ENCODE results near the gene GBP5. TPM values are rescaled to one million over a fixed set of nuclear protein-coding genes. Genes with fewer than 3 reads are reported as not detected.
"Not testable (repeated sequence)": the region's sequence is repeated elsewhere in the genome, so short reads cannot be mapped to it uniquely, and the experiment has no call there.

Gene GBP5
- total RNA-seq, 1 donor from 2014 or later, result 5.4 TPM

- H3K27ac ChIP-seq, result no peak overlapping the region
- TF ChIP-seq CTCF (IDR thresholded peaks at IDR 0.05), result no peak
- ATAC-seq (peak; percentile 36), DNase-seq (peak; percentile 49)
- intact Hi-C loops (cut with DNase I), result no loop called here
- no peak overlapping the region for H3K4me3 ChIP-seq
- no peaks in the 10 kb centered on the region for H3K9me3 ChIP-seq
- H3K27me3 ChIP-seq, result no peaks in the 10 kb centered on the region
- peaks cover 20% of the 10 kb centered on the region for H3K4me1 ChIP-seq
- H3K36me3 ChIP-seq, result no peaks in the 10 kb centered on the region
These were observed 13.2 kb downstream of the GBP5 start for GRCh38 chr1:89259283-89259971.

GRCh38 chr1:89257041-89257440 is 15.6 kb downstream of the GBP5 start:
- TF ChIP-seq CTCF (IDR thresholded peaks at IDR 0.05), result no peak
- H3K36me3 ChIP-seq, result no peaks in the 10 kb centered on the region
- ATAC-seq (peak; percentile 47), DNase-seq (no peak)
- H3K9me3 ChIP-seq, result no peaks in the 10 kb centered on the region
- no peak overlapping the region for H3K27ac ChIP-seq
- no peaks in the 10 kb centered on the region for H3K27me3 ChIP-seq
- H3K4me1 ChIP-seq, result peaks cover 10% of the 10 kb centered on the region
- H3K4me3 ChIP-seq, result no peak overlapping the region
- intact Hi-C loops (cut with DNase I), result no loop called here

- H3K36me3 ChIP-seq; H3K4me3 ChIP-seq; intact Hi-C loops (cut with DNase I); H3K9me3 ChIP-seq; H3K4me1 ChIP-seq; H3K27ac ChIP-seq; DNase-seq; H3K27me3 ChIP-seq; ATAC-seq: not testable (repeated sequence)
These were observed 17.1 kb downstream of the GBP5 start for GRCh38 chr1:89255581-89255980.

- no peak for TF ChIP-seq CTCF (IDR thresholded peaks at IDR 0.05)
- DNase-seq (no peak), ATAC-seq (no peak)
- intact Hi-C loops (cut with DNase I), result no loop called here
- no peaks in the 10 kb centered on the region for H3K27me3 ChIP-seq
- H3K4me3 ChIP-seq, result no peak overlapping the region
- H3K9me3 ChIP-seq, result no peaks in the 10 kb centered on the region
- no peaks in the 10 kb centered on the region for H3K36me3 ChIP-seq
- no peak overlapping the region for H3K27ac ChIP-seq
- H3K4me1 ChIP-seq, result no peaks in the 10 kb centered on the region
These were observed 17.9 kb downstream of the GBP5 start for GRCh38 chr1:89254658-89255287.

GRCh38 chr1:89243046-89243445 is 29.6 kb downstream of the GBP5 start:
- Histone ChIP-seq H3K9me3 (no peaks in the 10 kb centered on the region), H3K4me3 (no peak overlapping the region), H3K4me1 (no peaks in the 10 kb centered on the region), H3K27me3 (no peaks in the 10 kb centered on the region), H3K36me3 (no peaks in the 10 kb centered on the region), H3K27ac (no peak overlapping the region)
- intact Hi-C loops (cut with DNase I), result no loop called here
- DNase-seq (no peak), ATAC-seq (no peak)
- TF ChIP-seq CTCF (IDR thresholded peaks at IDR 0.05), result no peak

Other genes with a start within 250 kb of the GBP5 start
- gene GBP3, start 250.0 kb downstream of the GBP5 start, total RNA-seq, result 46.6 TPM
- 42.2 TPM for gene GBP1, start 207.7 kb downstream of the GBP5 start, total RNA-seq
- 40.8 TPM for gene GBP2, start 146.7 kb downstream of the GBP5 start, total RNA-seq
- 0.32 TPM for gene GBP7, start 96.9 kb downstream of the GBP5 start, total RNA-seq
- gene GBP4, start 73.9 kb downstream of the GBP5 start, total RNA-seq, result 32.9 TPM
- gene GBP6, start 91.2 kb upstream of the GBP5 start, total RNA-seq, result 0.12 TPM